CD4-positive, alpha-beta T cell treated with Interleukin-4 for 4 hours (primary cell): Measurements from ENCODE around the gene ACOT9.
A peak's percentile ranks its signal among the peaks of the same experiment; 100 is the strongest.
"Not testable (repeated sequence)": the region's sequence is repeated elsewhere in the genome, so short reads cannot be mapped to it uniquely, and the experiment has no call there.

Experiments
- DNase-seq: peaks from one replicate; pipeline ENCODE4 v3.0.0-alpha.2; 2020

ACOT9 gene

GRCh38 chrX:23742697-23743622 lies at the start of gene ACOT9:
Gene ACOT9, minus strand, starts transcription at chrX:23743276. Its CDS starts 132 bp downstream, at chrX:23743144.
- peak; percentile 69 for DNase-seq

GRCh38 chrX:23790155-23790497 lies 47.0 kb upstream of the ACOT9 start:
- DNase-seq: no peak

- DNase-seq: no peak
Observed at GRCh38 chrX:23789386-23790154, 46.5 kb upstream of the ACOT9 start.

GRCh38 chrX:23788946-23789345 lies 45.9 kb upstream of the ACOT9 start:
- DNase-seq: no peak

GRCh38 chrX:23788521-23788920 lies 45.4 kb upstream of the ACOT9 start:
- DNase-seq: no peak

GRCh38 chrX:23787745-23788118 lies 44.7 kb upstream of the ACOT9 start:
- no peak for DNase-seq

GRCh38 chrX:23786268-23786815 lies 43.3 kb upstream of the ACOT9 start:
- DNase-seq: no peak

GRCh38 chrX:23785580-23785979 lies 42.5 kb upstream of the ACOT9 start:
- DNase-seq: no peak

GRCh38 chrX:23784470-23785331 lies 41.6 kb upstream of the ACOT9 start:
- peak; percentile 4 for DNase-seq

- DNase-seq: no peak
Observed at GRCh38 chrX:23783589-23784469, 40.8 kb upstream of the ACOT9 start.

GRCh38 chrX:23782863-23783588 lies 40.0 kb upstream of the ACOT9 start, which contains the start of gene SAT1:
Gene SAT1, plus strand, starts transcription at chrX:23783173. Its CDS starts 179 bp downstream, at chrX:23783352.
- DNase-seq: peak; percentile 93

- no peak for DNase-seq
Observed at GRCh38 chrX:23782455-23782854, 39.4 kb upstream of the ACOT9 start.

GRCh38 chrX:23779025-23779424 lies 35.9 kb upstream of the ACOT9 start:
- no peak for DNase-seq

- no peak for DNase-seq
Observed at GRCh38 chrX:23776363-23776762, 33.3 kb upstream of the ACOT9 start.

GRCh38 chrX:23773601-23774175 lies 30.6 kb upstream of the ACOT9 start:
- peak; percentile 81 for DNase-seq

GRCh38 chrX:23771086-23771485 lies 28.0 kb upstream of the ACOT9 start:
- not testable (repeated sequence) for DNase-seq

GRCh38 chrX:23770142-23770541 lies 27.1 kb upstream of the ACOT9 start:
- no peak for DNase-seq

- peak; percentile 11 for DNase-seq
Observed at GRCh38 chrX:23766650-23767551, 23.8 kb upstream of the ACOT9 start.

- DNase-seq: no peak
Observed at GRCh38 chrX:23765868-23766267, 22.8 kb upstream of the ACOT9 start.
